Activated CD4-positive, alpha-beta memory T cell treated with anti-CD3 and anti-CD28 coated beads, Interleukin-2, amount 10 ng/mL, durations not matched to agents 7 days and 5 days (primary cell): ENCODE results near the gene PDXK. TPM values are rescaled to one million over a fixed set of nuclear protein-coding genes. Genes with fewer than 3 reads are reported as not detected.

ENCODE experiments used
- CTCF ChIA-PET: fragments of 350-600 bp; sonication (Branson Sonifier 250); formaldehyde crosslinking; loops from one replicate; lab custom pipeline; 2021; ENCODE audit warnings: antibody characterized with exemption, inconsistent platforms; lab: Charles Lee
- POLR2A ChIA-PET: fragments of 350-600 bp; sonication (Branson Sonifier 250); formaldehyde crosslinking; loops from one replicate; lab custom pipeline; 2021; ENCODE audit warnings: antibody characterized with exemption; lab: Charles Lee
- DNase-seq: peaks from one replicate; pipeline ENCODE4 v3.0.0-alpha.2; 2020
- H3K27ac Mint-ChIP-seq: one replicate; pipeline ENCODE4 v1.8.0; 2021; ENCODE audit warnings: mild to moderate bottlenecking, mixed read lengths
- H3K27me3 Mint-ChIP-seq: one replicate; pipeline ENCODE4 v1.8.0; 2021; ENCODE audit warnings: mixed read lengths
- H3K36me3 Mint-ChIP-seq: one replicate; pipeline ENCODE4 v1.8.0; 2021; ENCODE audit warnings: low read depth, mixed read lengths
- H3K4me1 Mint-ChIP-seq: one replicate; pipeline ENCODE4 v1.8.0; 2021; ENCODE audit warnings: mixed read lengths
- H3K4me3 Mint-ChIP-seq: one replicate; pipeline ENCODE4 v1.8.0; 2021; ENCODE audit warnings: mild to moderate bottlenecking, mixed read lengths
- H3K9me3 Mint-ChIP-seq: one replicate; pipeline ENCODE4 v1.8.0; 2021; ENCODE audit warnings: mixed read lengths
- total RNA-seq, 2 experiments: library from RNA; stranded (reverse); gene quantifications; one replicate each; pipeline ENCODE4 v1.2.3, GENCODE V29; 2021

PDXK gene
- total RNA-seq, 2 experiments from 2014 or later, result 94.1 to 95.0 TPM

DNA sequence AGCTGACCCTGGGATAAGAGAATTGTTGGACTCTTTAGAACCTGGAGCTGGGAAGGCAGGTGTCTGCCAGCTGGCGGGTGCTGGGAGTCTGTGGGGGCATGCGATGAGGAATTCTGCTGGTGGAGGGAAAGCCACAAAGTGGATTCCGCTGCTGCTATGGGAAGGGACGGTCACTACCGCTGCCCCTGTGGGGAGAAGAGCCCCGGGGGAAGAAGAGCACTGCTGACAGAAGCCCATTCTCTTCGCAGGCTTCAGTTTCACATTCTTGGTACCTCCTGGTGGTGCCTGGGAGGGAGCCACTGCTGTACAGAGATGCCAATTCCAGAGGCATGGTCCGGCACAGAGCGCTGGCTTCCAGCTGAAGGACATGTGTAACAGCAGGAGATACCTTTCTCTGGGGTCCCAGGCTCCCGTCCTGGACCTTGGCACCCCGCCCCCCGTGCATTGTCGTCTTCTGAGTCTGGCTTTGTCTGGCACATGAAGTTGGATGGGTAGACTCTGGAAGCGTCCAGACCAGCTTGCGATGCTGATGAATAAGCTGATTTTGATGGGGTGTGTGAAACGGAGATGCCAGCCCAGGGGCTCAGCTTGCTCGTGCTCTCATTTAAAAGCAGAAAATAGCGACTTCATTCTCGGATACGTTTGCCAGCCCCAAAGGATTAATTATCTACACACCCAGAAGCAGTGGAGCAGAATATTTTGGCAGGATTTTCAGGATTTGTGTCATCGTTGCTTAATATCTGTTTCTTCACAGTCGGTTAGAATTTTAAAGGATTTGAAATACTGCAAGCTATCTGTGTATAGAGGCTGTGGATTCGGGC is 13.2 kb downstream of the PDXK start:
- no peaks in the 10 kb centered on the region for H3K27me3 Mint-ChIP-seq
- ChIA-PET CTCF (no interaction called here), POLR2A (no interaction called here)
- H3K36me3 Mint-ChIP-seq, result peaks cover 7% of the 10 kb centered on the region
- H3K4me1 Mint-ChIP-seq, result peaks cover 65% of the 10 kb centered on the region
- no peak overlapping the region for H3K4me3 Mint-ChIP-seq
- no peaks in the 10 kb centered on the region for H3K9me3 Mint-ChIP-seq
- H3K27ac Mint-ChIP-seq, result no peak overlapping the region
- no peak for DNase-seq

DNA sequence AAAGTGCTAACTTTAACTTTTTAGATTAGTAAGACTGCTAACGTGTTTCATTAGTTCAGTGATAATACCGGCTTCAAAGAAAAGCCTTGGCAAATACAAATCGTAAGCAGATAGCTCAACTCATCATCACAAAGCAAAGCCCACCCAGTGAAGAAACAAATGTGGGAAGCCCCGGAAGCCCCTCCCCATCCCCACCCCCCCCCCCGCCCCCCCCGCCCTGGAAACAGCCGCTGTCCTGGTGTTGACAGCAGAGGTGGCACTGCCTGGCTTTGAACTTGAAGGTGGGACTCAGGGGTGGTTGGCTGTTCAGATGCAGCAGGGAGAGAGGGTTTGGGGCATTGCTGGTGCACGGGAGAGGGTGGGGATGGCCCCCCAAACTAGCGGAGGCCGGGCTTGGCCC is 14.1 kb downstream of the PDXK start:
- CTCF ChIA-PET, result no interaction called here
- H3K9me3 Mint-ChIP-seq, result no peaks in the 10 kb centered on the region
- POLR2A ChIA-PET, result interaction anchor here (1.6 kb wide), 1 partner anchor 13 kb away, joined by 5 read pairs; no protein-coding TSS in a partner anchor
- DNase-seq, result no peak
- H3K36me3 Mint-ChIP-seq, result peaks cover 7% of the 10 kb centered on the region
- no peak overlapping the region for H3K4me3 Mint-ChIP-seq
- no peak overlapping the region for H3K27ac Mint-ChIP-seq
- peaks cover 56% of the 10 kb centered on the region for H3K4me1 Mint-ChIP-seq
- no peaks in the 10 kb centered on the region for H3K27me3 Mint-ChIP-seq

DNA sequence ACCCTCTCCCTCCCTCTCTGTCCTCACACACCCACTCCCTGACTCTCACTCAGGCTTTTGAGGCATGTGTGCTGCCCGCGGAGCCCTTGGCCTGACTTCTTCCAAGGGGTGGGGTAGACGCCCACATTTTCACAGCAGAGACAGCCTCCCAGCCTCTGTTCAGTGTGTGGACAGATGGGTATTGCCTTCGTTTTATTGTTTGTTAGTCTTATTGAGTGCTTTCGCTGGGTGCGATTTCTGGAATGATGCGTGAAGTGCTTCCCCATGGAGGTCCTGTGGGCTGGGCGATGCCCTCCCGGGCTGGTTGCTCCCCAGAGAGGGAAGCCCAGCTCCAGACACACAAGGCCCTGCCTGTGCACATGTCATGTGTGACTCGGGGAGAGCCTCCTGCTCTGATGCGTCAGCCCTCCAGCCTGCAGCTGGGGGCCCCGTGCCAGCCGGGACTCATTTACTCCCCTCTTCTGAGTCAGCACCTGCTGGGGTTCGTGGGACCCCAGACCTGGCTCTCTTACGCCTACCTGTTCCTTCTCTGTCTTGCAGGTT is 14.7 kb downstream of the PDXK start:
- Mint-ChIP-seq H3K4me3 (no peak overlapping the region), H3K27ac (no peak overlapping the region)

DNA sequence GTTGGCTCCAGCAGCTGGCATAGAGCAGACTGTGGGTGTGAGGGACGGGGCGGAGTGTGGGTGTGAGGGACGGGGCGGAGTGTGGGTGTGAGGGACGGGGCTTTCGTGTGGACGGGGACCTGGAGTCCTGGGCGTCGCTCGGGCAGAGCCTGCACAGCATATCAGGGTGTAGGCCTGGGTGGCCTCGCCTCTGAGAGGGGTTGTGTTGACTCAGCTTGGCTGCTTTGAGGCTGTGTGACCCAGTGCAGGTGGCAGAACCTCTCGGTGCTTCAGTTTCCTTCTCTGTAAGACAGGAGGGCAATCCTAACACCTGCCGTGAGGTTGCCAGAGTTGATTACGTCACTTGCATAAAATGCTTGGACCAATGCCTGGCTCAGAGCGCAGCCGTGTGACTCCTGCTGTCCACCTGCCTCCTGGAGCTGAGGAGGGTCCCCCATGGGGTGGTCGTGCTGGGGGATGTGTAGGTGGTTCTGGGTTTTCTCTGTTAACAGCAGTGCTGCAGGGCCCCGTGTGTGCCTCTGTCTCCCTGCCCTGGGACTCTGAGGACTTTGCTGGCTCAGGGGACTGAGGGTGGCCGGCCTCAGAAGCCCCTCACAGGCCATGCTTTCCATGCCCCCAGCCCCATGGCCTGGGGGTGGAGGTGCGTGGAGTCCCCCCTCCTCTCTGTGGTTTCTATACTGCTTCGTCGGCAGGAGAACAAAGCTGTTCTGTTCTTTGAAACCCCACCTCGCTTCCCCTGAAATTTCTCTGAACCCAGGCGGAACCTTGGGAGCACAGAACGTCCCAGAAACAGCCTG is 15.4 kb downstream of the PDXK start:
- Mint-ChIP-seq H3K36me3 (peaks cover 7% of the 10 kb centered on the region), H3K4me1 (peaks cover 44% of the 10 kb centered on the region), H3K9me3 (no peaks in the 10 kb centered on the region), H3K27me3 (no peaks in the 10 kb centered on the region), H3K4me3 (no peak overlapping the region), H3K27ac (no peak overlapping the region)
- DNase-seq, result no peak
- POLR2A ChIA-PET, result interaction anchor here (1.6 kb wide), 1 partner anchor 14 kb away, joined by 5 read pairs; no protein-coding TSS in a partner anchor
- CTCF ChIA-PET, result no interaction called here

More for the DNA sequence above, 14.7 kb downstream of the PDXK start:
- POLR2A ChIA-PET, result interaction anchor here (1.6 kb wide), 1 partner anchor 14 kb away, joined by 5 read pairs; no protein-coding TSS in a partner anchor
- peaks cover 7% of the 10 kb centered on the region for H3K36me3 Mint-ChIP-seq
- CTCF ChIA-PET, result no interaction called here
- H3K27me3 Mint-ChIP-seq, result no peaks in the 10 kb centered on the region
- DNase-seq, result no peak
- no peaks in the 10 kb centered on the region for H3K9me3 Mint-ChIP-seq
- peaks cover 50% of the 10 kb centered on the region for H3K4me1 Mint-ChIP-seq

DNA sequence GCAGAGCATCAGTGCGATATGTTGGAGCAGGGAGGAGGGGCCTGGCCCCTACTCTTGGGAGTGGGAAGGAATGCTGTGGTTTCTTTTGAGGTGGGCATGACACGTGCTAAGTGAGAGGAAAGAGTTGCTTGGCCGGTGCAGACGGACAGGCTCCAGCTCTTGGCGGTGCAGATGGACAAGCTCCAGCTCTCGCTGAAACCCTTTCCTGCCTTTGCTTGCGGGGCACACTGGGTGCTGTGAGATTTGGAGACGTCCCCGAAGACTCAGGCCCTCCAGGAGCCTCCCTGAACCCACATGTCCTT is 15.9 kb downstream of the PDXK start:
- H3K4me1 Mint-ChIP-seq, result peaks cover 38% of the 10 kb centered on the region
- peaks cover 7% of the 10 kb centered on the region for H3K36me3 Mint-ChIP-seq
- H3K4me3 Mint-ChIP-seq, result no peak overlapping the region
- H3K27ac Mint-ChIP-seq, result no peak overlapping the region
- no peak for DNase-seq
- CTCF ChIA-PET, result no interaction called here
- H3K27me3 Mint-ChIP-seq, result no peaks in the 10 kb centered on the region
- POLR2A ChIA-PET, result no interaction called here
- no peaks in the 10 kb centered on the region for H3K9me3 Mint-ChIP-seq

DNA sequence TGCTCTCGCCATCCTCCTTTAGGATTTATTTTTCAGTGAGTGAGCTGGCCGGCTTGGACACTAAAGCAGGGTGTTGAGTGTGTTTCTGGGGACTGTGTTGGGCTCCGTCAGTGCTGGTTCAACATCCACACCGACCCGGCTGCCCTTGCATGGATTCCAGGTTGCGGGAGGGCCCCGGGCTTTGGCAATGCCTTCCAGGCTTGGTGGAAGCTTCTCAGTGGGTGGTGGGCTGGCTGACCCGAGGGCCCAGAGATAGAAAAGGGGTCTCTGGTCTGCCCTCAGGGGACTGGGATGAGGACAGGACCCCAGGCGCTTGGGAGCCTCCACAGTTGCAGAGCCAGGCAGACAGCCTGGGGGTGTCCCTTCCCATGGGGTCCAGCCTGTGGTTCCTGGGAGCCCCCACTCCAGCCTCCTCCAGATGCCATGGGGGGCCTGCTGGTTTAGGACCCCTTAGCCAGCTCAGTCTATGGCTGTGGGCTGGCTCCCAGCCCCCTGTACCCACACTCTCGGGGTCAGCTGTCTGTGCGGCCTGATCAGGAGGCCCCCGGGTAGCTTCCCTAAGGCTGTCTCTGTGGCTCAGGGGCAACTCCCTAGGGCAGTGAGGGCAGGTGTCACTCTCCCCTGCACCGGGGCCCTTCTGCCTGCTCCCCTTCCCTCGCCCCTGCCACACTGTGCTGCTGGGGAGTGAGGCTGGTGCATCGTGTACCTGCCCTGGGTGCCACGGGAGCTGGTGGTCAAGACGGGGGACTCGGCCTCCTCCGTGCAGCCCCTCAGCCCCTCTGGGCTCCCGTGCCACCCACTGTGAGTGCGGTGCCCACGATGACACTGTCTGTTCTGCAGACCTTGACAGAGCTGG is 16.5 kb downstream of the PDXK start:
- POLR2A ChIA-PET, result no interaction called here
- no peaks in the 10 kb centered on the region for H3K27me3 Mint-ChIP-seq

DNA sequence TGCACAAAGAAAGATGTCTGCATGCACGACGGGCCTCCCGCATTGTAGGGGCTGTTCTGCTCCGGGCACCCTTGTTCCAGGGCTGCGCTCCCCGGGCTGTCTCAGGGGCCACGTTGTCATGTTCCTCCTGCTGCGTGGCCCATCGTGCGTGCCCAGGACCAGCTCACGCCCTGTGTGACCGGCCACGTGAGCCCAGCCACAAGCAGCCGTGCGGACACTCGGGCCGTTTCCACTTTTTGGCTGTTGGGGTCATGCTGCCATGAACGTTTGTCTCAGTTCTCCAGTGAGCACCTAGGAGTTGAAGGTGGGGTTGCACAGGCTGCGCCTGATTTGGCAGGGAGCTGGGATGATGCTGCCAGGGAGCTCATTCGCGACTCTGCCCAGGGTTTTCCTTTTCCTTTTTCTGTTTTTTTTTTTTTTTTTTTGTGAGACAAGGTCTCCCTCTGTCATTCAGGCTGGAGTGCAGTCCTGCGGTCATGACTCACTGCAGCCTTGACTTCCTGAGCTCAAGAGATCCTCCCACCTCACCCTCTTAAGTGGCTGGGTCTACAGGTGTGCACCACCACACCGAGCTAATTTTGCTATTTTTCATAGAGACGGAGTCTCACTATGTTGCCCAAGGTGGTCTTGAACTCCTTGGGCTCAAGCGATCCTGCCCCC is 17.4 kb downstream of the PDXK start:
- Mint-ChIP-seq H3K4me1 (peaks cover 35% of the 10 kb centered on the region), H3K27me3 (no peaks in the 10 kb centered on the region), H3K27ac (no peak overlapping the region), H3K36me3 (peaks cover 5% of the 10 kb centered on the region), H3K4me3 (no peak overlapping the region), H3K9me3 (no peaks in the 10 kb centered on the region)
- DNase-seq, result no peak
- ChIA-PET CTCF (interaction anchor here (1.5 kb wide), 1 partner anchor 8 kb away, joined by 3 read pairs; no protein-coding TSS in a partner anchor), POLR2A (no interaction called here)

More for the DNA sequence above, 16.5 kb downstream of the PDXK start:
- CTCF ChIA-PET, result interaction anchor here (1.5 kb wide), 1 partner anchor 7 kb away, joined by 3 read pairs; no protein-coding TSS in a partner anchor
- Mint-ChIP-seq H3K4me1 (peaks cover 35% of the 10 kb centered on the region), H3K4me3 (no peak overlapping the region), H3K9me3 (no peaks in the 10 kb centered on the region), H3K36me3 (peaks cover 7% of the 10 kb centered on the region), H3K27ac (no peak overlapping the region)
- no peak for DNase-seq

DNA sequence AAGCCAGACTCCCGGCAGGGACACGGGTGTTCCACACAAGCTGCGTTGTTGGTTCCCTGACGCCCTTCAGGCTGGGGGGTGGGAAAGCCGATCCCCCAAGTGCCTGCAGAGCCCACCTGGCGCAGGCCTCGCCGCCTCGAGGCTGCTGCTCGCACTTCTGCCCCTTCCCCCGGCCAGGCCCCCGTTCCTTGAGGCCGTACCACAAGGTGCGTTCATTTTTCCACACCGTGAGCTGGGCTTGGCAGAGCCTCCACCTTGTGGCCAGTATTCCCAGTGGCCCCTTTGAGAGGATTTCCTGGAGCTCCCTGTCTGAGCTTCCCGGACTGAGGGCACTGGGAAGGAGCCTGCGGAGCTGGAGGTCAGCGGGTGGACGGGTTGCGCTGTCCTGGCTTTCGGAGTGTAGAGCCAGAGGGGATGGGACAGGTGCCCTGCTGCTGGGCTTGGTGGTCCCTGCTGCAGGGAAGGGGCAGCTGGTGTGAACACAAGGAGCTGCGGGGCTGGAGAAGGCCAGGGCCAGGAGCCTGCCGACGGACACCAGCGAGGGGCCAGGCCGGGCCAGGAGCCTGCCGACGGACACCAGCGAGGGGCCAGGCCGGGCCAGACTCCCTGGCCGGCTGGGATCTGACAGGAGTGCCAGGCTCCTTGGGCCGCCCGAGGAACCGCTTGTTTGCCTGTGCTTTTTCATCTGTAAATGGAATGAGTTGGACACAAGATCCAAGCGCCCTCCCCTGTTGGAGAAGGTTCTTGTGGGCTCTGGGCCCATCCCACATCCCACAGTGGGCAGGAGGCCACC is 18.4 kb downstream of the PDXK start:
- peaks cover 3% of the 10 kb centered on the region for H3K36me3 Mint-ChIP-seq
- no peak overlapping the region for H3K27ac Mint-ChIP-seq
- ChIA-PET POLR2A (interaction anchor here (1.3 kb wide), 1 partner anchor 8 kb away, joined by 5 read pairs; no protein-coding TSS in a partner anchor), CTCF (interaction anchor here (1.5 kb wide), 1 partner anchor 9 kb away, joined by 3 read pairs; no protein-coding TSS in a partner anchor)
- no peaks in the 10 kb centered on the region for H3K9me3 Mint-ChIP-seq
- no peak for DNase-seq
- H3K4me1 Mint-ChIP-seq, result peaks cover 33% of the 10 kb centered on the region
- no peaks in the 10 kb centered on the region for H3K27me3 Mint-ChIP-seq
- no peak overlapping the region for H3K4me3 Mint-ChIP-seq

DNA sequence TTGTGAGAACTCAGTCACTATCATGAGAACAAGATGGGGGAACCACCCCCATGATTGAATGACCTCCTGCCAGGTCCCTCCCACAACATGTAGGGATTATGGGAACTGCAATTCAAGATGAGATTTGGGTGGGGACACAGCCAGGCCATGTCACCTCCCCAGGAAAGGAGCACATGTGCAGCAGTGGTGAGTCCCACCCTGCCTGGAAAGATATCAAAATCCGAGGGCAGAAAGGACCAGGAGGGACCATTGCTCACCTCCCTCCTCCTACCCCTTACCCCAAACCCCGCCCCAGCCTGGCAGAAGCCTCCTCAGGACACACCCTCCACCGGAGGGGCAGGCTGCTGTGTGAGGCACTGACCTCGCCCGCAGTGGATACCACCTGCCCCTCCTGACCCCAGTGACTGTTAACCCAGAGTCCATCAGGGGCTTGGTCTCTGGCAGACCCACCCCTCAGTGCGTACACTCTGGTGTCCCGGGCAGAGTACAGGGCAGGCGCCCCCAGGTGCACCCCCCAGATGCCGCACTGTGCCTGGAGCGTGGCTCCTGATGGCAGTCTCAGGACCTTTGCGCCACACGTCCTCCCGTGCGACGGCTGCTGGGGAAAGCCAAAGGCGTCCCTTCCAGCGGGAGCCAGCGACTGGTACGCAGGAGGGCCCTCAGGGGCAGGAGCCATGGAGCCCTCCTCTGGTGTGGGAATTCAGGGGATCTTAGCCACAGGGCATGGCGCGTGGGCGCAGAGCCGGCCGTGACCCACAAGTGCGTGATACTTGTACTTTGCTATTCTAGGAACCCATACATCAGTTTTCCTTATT is 20.9 kb downstream of the PDXK start:
- H3K27ac Mint-ChIP-seq, result no peak overlapping the region
- H3K4me3 Mint-ChIP-seq, result no peak overlapping the region
- no peaks in the 10 kb centered on the region for H3K9me3 Mint-ChIP-seq
- no peaks in the 10 kb centered on the region for H3K27me3 Mint-ChIP-seq
- CTCF ChIA-PET, result no interaction called here
- POLR2A ChIA-PET, result interaction anchor here (0.6 kb wide), 1 partner anchor 49 kb away, joined by 4 read pairs; the partner anchor contains the start of gene RRP1
- H3K4me1 Mint-ChIP-seq, result peaks cover 15% of the 10 kb centered on the region
- H3K36me3 Mint-ChIP-seq, result peaks cover 6% of the 10 kb centered on the region
- DNase-seq, result no peak

DNA sequence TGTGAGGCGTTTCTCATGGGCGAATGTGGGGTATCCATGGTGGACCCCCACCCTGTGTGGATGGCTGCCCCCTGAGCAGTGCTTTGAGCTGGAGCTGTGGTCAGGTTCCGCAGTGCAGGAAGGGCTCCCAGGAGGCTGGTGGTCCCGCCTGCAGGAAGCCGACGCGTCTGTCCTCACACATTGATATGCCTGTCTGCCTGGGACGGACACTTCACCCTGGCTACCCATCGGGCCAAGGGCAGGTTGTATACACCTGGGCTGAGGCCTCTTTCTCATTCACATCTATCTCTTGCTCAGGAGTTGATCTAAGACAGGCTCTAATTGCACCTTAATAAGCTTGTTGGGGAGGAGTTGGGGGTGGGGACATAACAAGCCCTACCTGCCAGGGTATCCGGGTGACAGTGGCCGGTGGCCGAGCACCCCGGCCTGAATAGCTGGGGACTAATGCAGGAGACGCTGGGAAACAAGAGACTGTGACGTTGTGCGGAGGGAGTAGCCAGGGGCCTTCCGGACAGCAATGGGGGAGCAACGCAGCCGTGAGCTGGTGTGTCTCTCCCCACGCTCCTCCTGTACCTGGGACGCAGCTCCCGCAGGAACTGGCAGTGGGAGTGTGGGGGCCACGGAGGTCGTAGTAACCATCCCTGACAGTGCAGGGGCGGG is 21.7 kb downstream of the PDXK start:
- peaks cover 10% of the 10 kb centered on the region for H3K36me3 Mint-ChIP-seq
- H3K4me3 Mint-ChIP-seq, result no peak overlapping the region
- POLR2A ChIA-PET, result interaction anchor here (0.6 kb wide), 1 partner anchor 48 kb away, joined by 4 read pairs; the partner anchor contains the start of gene RRP1
- H3K27me3 Mint-ChIP-seq, result no peaks in the 10 kb centered on the region
- H3K4me1 Mint-ChIP-seq, result peaks cover 12% of the 10 kb centered on the region
- no peaks in the 10 kb centered on the region for H3K9me3 Mint-ChIP-seq
- no peak overlapping the region for H3K27ac Mint-ChIP-seq
- CTCF ChIA-PET, result no interaction called here
- peak; percentile 42 for DNase-seq
